ENCODE data around the gene CIB2.
"Not testable (repeated sequence)": the region's sequence is repeated elsewhere in the genome, so short reads cannot be mapped to it uniquely, and the experiment has no call there.

The CIB2 gene

DNA sequence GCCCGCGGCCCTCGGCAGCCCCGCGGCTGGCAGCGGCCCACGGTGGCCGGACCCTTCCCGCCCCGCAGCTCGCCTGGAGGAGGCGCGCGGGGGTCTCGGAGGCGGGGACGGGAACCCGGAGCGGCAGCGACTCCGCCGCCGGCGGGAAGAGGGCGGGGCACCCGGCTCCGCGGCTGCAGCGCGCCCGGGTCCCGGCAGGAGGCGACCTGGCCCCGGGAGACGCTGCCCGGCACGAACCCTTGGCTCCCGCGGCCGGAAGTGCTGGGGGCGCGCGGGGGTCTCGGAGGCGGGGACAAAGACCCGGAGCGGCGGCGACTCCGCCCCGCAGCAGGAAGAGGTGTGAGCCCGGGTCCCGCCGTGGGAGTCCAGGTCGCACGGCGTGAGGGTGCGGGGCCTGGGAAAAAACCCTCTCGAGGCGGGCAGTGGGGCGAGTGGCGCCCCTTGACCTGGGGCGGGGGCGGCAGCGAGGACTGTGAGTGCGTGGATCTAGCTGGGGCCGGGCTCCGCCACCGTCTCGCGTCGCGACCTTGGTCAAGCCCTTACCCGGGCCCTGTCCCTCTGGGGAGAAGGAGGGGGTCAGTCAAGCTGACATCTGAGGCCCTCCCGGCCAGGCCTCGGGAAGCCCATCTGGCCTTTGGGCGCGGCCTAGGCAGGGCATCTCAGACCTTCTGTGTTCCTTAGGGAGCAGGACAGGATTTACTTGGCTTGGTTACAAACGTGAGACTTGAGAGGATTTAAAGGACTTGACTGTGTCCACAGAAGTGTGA lies at the start of gene CIB2:
Gene CIB2 (minus strand): TSS at position 151 of the 767 bp plus-strand sequence. CDS start 230 bp downstream, outside the sequence.
- peak in 1 of 2 donors; percentile 60 for DNase-seq (ENCODE audit: low read depth in 2 of 2, low spot score in 1 of 2)

DNA sequence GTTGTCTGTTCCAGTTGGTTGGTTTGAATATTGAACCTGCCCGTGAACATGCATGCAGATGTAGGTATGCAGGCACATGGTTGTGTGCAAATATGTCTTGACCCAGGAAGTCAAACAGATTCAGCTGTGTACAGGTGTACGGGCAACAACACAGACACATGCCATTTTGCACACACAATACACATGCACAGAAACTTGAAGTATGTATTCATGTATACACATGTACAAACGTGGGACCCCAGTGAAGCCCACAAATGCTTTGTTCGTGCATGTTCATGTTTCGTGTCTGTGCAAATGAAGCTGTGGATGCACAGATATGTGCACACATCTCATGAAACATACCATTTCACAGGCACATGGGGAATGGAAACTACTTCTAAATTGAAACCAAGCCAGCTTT lies 48.7 kb upstream of the CIB2 start:
- no peak for DNase-seq (ENCODE audit: low read depth in 2 of 2, low spot score in 1 of 2)

DNA sequence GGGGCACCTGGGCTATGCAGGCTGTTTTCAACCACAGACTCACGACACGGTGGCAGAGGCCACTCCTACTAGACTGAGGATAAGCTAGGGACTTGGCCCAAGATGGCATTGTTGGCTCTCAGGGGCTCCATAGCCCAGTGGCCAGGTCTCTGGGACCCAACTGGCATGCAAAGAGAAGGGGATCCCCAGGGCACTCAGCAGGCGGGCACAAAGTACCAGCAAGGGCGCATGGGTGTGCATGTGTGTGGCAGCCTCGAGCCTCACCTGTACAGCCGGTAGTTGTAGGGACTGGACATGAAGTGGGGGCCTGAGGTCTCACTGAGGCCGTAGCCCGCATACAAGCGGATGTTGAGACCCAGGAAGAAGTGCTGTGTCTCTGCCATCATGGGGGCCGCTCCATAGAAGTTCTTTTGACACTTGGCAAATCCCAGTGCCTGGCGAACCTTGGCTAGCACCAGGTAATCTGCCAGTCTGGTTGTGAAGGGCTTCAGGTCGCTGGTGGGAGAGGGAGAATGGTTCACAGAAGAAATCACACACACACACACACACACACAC lies 48.1 kb upstream of the CIB2 start:
- no peak for DNase-seq (ENCODE audit: low read depth in 2 of 2, low spot score in 1 of 2)

GRCh38 chr15:78178064-78178463 lies 46.8 kb upstream of the CIB2 start:
- DNase-seq (ENCODE audit: low read depth in 2 of 2, low spot score in 1 of 2), result no peak

DNA sequence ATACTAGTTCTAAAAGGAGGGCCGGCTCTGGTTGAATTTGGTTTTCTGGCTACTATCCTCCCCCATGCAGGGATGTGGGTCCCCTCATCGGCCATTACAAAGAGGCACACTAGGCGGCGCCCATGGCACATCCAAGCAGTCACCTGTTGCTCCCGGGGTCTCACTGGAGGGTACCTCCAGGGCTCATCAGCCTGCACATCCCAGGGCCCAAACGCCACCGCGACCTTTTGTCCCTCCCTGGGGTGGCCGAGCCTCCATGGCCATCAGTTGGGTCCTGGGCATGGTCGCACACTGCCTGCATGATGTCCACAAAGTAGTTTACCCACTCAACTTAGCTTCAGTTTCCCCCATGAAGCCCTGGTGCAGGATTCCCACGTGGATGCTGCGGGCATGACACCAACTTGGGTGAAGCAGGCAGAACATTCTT lies 46.2 kb upstream of the CIB2 start:
- DNase-seq (ENCODE audit: low read depth in 2 of 2, low spot score in 1 of 2), result no peak

GRCh38 chr15:78175330-78175729 lies 44.1 kb upstream of the CIB2 start:
- DNase-seq (ENCODE audit: low read depth in 2 of 2, low spot score in 1 of 2), result no peak

- DNase-seq (ENCODE audit: low read depth in 2 of 2, low spot score in 1 of 2), result no peak
These were observed 43.2 kb upstream of the CIB2 start for GRCh38 chr15:78174401-78174800.

GRCh38 chr15:78171864-78172472 lies 40.7 kb upstream of the CIB2 start:
- DNase-seq (ENCODE audit: low read depth in 2 of 2, low spot score in 1 of 2), result no peak

DNA sequence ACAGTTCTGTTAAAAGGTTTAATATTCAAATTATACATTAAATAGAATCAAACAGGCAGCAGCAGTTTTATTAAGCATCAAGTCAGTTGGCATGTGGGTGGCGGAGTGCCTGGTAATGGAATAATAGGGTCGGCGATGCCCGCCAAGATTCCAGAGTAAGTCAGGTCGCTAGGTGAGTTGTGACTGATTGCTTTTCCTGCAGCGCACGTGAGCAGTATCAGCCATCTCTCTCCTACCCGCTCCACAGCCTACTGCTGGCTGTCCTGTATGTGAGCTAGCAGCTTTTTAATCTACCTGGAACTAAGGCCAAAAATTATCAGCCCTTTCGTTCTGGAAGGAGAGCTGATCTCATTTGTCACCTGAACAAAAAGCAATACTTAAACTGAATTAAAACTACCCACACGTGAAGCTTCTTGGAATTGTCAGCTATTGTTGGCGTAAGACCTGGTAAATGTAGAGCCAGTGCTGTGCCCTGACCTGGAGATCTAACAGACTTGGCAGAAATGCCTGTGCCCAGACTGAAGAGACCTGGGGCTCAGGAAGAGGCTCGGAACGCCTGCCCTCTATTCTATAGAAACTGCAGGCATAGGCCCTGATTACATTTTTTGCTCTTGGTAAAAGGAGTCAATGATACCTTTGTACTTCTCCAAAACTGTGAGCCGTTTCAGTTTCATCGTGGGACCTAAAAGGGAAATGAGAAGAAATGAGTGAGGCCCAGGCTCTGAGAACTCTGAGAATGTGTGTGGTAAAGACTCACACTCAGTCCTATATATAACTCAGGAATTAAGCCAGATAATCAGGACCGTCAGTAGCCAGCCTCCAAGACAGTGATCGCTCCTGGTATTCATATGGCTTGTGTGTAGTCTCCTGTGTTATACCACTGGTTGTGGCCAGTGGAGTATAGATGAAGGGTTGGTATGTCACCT lies 39.9 kb upstream of the CIB2 start:
- no peak for DNase-seq (ENCODE audit: low read depth in 2 of 2, low spot score in 1 of 2)

DNA sequence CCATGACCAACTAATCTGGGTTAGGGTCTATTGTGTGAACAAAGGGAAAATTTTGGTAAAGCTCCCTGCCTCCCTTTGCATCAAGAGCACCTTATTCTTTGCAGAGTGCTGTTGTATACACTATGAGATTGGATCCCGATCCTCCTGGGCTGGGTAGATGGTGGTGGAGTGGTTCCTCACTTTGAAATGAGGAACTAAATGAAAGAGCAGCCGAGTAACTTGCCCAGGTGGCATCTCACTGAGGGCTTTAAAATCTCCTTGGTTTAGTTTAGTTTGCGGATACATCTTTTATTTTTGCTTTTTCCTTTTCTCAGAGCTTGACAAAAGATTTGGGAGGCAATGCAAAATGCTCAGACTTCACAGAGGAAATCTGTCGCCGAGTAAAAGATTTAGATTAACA lies 37.4 kb upstream of the CIB2 start:
- DNase-seq (ENCODE audit: low read depth in 2 of 2, low spot score in 1 of 2), result no peak

DNA sequence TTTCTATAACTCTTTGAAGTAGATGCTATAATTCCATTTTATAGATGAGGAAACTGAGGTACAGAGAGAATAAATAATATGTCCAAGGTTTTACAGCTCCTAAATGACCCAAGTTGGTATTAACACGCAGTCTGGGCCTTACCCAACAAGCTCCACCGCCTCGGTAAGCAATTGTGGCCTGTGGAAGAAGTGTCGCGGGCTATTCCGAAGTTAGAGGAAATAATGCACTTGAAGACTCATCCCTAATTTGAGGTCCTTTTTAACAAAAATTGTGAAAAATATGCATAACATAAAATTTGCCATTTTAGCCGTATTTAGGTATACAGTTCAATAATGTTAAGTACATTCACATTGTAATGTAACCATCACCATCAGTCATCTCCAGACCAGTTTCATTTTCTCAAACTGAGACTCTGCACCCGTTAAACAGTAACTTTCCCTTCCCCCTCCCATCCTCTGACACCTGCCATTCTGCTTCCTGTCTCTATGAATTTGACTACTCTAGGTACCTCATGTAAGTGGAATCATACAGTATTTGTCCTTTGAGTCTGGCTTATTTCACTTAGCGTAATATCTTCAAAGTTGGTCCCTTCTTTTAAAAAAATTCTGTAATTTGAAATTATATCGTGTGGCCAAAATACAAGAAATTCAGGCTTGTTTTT lies 36.1 kb upstream of the CIB2 start:
- no peak for DNase-seq (ENCODE audit: low read depth in 2 of 2, low spot score in 1 of 2)

DNA sequence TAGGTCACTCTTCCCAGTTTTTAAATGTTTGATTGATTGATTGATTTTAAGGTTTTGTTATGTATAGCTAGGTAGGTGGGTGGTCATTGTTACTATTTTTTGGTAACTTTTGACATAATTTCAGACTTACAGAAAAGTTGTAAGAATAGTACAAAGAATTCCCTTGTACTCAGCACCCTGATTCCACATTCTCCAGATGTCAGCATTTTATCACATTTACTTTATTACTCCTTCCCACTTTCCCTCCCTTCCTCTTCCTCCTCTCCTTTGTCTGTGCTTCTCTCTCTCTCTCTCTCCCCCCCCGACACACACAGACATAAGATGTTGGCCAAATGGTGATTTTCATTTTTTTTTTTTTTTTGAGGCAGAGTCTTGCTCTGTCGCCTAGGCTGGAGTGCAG lies 32.8 kb upstream of the CIB2 start:
- DNase-seq (ENCODE audit: low read depth in 2 of 2, low spot score in 1 of 2), result no peak

GRCh38 chr15:78162038-78162437 lies 30.8 kb upstream of the CIB2 start:
- DNase-seq (ENCODE audit: low read depth in 2 of 2, low spot score in 1 of 2), result peak in 1 of 2 donors; percentile 47

- no peak for DNase-seq (ENCODE audit: low read depth in 2 of 2, low spot score in 1 of 2)
These were observed 28.1 kb upstream of the CIB2 start for GRCh38 chr15:78159395-78159794.

- no peak for DNase-seq (ENCODE audit: low read depth in 2 of 2, low spot score in 1 of 2)
These were observed 26.0 kb upstream of the CIB2 start for GRCh38 chr15:78157203-78157602.

- DNase-seq (ENCODE audit: low read depth in 2 of 2, low spot score in 1 of 2), result no peak
These were observed 25.4 kb upstream of the CIB2 start for GRCh38 chr15:78156653-78157052.

GRCh38 chr15:78155355-78155939 lies 24.2 kb upstream of the CIB2 start:
- no peak for DNase-seq (ENCODE audit: low read depth in 2 of 2, low spot score in 1 of 2)

DNA sequence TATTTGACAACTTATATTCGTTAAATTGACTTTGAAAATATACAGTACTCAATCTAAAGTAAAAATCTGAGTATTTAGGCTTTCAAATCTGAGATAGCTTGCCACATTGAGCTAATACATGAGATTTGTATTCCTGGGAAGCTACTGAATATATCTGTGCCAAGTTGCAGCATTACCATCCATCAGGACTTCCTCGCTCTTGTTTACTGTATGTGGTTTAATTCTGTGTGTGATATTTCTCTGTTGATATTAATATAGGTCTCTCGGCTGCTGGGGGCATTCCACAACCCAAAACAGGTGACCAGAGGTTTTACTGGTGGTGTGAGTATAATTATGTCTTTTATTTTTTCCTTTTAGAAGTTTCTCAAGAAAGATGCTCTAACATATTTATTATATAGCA lies 23.7 kb upstream of the CIB2 start:
- DNase-seq (ENCODE audit: low read depth in 2 of 2, low spot score in 1 of 2), result no peak

- DNase-seq (ENCODE audit: low read depth in 2 of 2, low spot score in 1 of 2), result not testable (repeated sequence)
These were observed 19.8 kb upstream of the CIB2 start for GRCh38 chr15:78151075-78151474.

Measured in stimulated activated CD8-positive, alpha-beta memory T cell treated with anti-CD3 and anti-CD28 coated beads, Interleukin-4, amount 100 ng/mL, for 4 hours (primary cell).